Prostate gland (tissue), 2 donors: ENCODE data around the gene NMNAT2. TPM values are rescaled to one million over a fixed set of nuclear protein-coding genes. Genes with fewer than 3 reads are reported as not detected.
A peak's percentile ranks its signal among the peaks of the same experiment; 100 is the strongest.

Experiments used
- DNase-seq: peaks from one replicate; pipeline ENCODE4 v3.0.0-alpha.2; 2019; ENCODE audit warnings: low spot score
- H3K27ac ChIP-seq, 2 donors: fragments of 200-600 bp; sonication (generic); 2 replicates each; pipeline ENCODE4 v1.5.1; 2017 to 2019
- H3K27me3 ChIP-seq: fragments of 200-600 bp; sonication (generic); replicated peaks from 2 replicates; pipeline ENCODE4 v1.5.1; 2019; ENCODE audit not compliant: insufficient read depth
- H3K36me3 ChIP-seq, 2 donors: fragments of 200-600 bp; sonication (generic); 1 replicate in 1 of 2; 2 replicates in 1 of 2; pipeline versions ENCODE4 v1.5.1 to v1.8.1; 2017 to 2019
- H3K4me1 ChIP-seq: fragments of 200-600 bp; sonication (generic); replicated peaks from 2 replicates; pipeline ENCODE4 v1.5.1; 2019
- H3K4me3 ChIP-seq, 2 donors: fragments of 200-600 bp; sonication (generic); 2 replicates each; pipeline ENCODE4 v1.5.1; 2017 to 2019
- H3K9me3 ChIP-seq: fragments of 200-600 bp; sonication (generic); 2 replicates; pipeline ENCODE4 v1.5.1; 2017
- CTCF ChIP-seq, 4 experiments: fragments of 200-600 bp in 2 of 4; fragments of 450-650 bp in 2 of 4; sonication (generic) in 2 of 4; IDR thresholded peaks; 1 replicate in 3 of 4; 2 replicates in 1 of 4; pipeline ENCODE4 v1.5.1; 2016 to 2019; ENCODE audit warnings: antibody characterized with exemption in 4 of 4, mild to moderate bottlenecking in 2 of 4, moderate library complexity in 2 of 4
- POLR2A ChIP-seq: fragments of 450-650 bp; IDR thresholded peaks from one replicate; pipeline ENCODE4 v1.6.1; 2016; ENCODE audit warnings: antibody characterized with exemption, mild to moderate bottlenecking
- POLR2AphosphoS5 ChIP-seq: sonication (generic); formaldehyde crosslinking; IDR thresholded peaks from one replicate; pipeline ENCODE4 v1.6.1; 2017; ENCODE audit warnings: antibody characterized with exemption
- WGBS: methylation state at CpG from one replicate; pipeline ENCODE4 v1.1.5; 2018; 5-methylcytosine and 5-hydroxymethylcytosine counted together
- intact Hi-C: fragments of 100-400 bp; cut with DNase I; formaldehyde crosslinking; loops from one replicate; pipeline ENCODE4 v1.14.2; 2022
- total RNA-seq, 2 donors: library from RNA; depleted of rRNA; stranded (reverse); fragments of >200 nt; gene quantifications; one replicate each; pipeline ENCODE4 v1.1.0, GENCODE V29; 2016

NMNAT2 gene
- total RNA-seq, 2 donors from 2014 or later, result 0.27 to 41.0 TPM

DNA sequence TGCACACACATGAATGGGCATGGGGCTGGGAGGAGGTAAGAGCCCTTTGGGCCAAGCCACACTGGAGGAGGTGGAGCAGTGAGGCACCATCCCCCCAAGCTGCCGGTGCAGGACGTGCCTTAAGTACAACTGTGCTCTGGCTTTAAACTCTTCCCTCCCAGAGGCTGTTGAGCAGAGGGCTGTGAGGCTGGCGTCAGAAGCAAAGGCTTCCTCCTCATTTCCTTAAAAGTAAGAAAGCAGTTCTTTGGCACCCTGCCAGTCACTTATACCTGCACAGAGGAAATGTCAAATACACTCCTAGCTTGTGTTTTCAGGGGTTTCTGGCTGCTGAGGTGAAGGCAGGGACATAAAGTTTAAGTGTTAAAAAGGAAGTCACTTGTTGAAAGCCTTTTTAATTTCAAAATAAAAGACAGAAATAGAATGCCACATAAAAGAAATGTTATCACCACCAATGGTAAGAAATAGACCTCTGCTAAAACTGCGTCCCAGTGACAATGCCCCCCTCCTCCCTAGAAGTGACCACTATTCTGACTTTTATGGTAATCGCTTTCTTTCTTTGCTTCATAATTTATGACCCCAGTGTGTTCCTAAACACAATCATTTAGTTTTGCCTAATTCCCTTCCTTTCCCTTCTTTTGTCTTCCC lies 199.1 kb downstream of the NMNAT2 start:
- H3K4me3 ChIP-seq, result no peak overlapping the region
- H3K36me3 ChIP-seq, result no peaks in the 10 kb centered on the region
- H3K9me3 ChIP-seq, result no peaks in the 10 kb centered on the region
- H3K27ac ChIP-seq, result peak overlapping the region; percentile 42 to 73
- peak; percentile 78 for DNase-seq
- intact Hi-C loops, result no loop called here
- no peaks in the 10 kb centered on the region for H3K4me1 ChIP-seq
- no peak for TF ChIP-seq POLR2A
- peak; percentile 60 for TF ChIP-seq POLR2AphosphoS5
- WGBS, result 6% methylated on average over 5 of the region's 5 CpGs
- no peaks in the 10 kb centered on the region for H3K27me3 ChIP-seq

GRCh38 chr1:183218027-183218618 lies 200.1 kb downstream of the NMNAT2 start:
- WGBS, result 26% methylated on average over 14 of the region's 14 CpGs
- intact Hi-C loops, result no loop called here
- TF ChIP-seq POLR2AphosphoS5 (no peak), CTCF (IDR thresholded peaks at IDR 0.05) (no peak), POLR2A (no peak)
- no peak for DNase-seq
- H3K9me3 ChIP-seq, result no peaks in the 10 kb centered on the region
- H3K4me1 ChIP-seq, result no peaks in the 10 kb centered on the region
- peak overlapping the region; percentile 42 to 73 for H3K27ac ChIP-seq
- H3K27me3 ChIP-seq, result no peaks in the 10 kb centered on the region
- no peaks in the 10 kb centered on the region for H3K36me3 ChIP-seq
- H3K4me3 ChIP-seq, result no peak overlapping the region

- 93% methylated on average over 4 of the region's 4 CpGs for WGBS
- Histone ChIP-seq H3K9me3 (no peaks in the 10 kb centered on the region), H3K27me3 (no peaks in the 10 kb centered on the region), H3K27ac (no peak overlapping the region), H3K4me1 (no peaks in the 10 kb centered on the region), H3K4me3 (no peak overlapping the region), H3K36me3 (no peaks in the 10 kb centered on the region)
- no peak for DNase-seq
- intact Hi-C loops, result no loop called here
- TF ChIP-seq CTCF (IDR thresholded peaks at IDR 0.05) (no peak), POLR2AphosphoS5 (no peak), POLR2A (no peak)
Observed at GRCh38 chr1:183215936-183216335, 202.2 kb downstream of the NMNAT2 start.

DNA sequence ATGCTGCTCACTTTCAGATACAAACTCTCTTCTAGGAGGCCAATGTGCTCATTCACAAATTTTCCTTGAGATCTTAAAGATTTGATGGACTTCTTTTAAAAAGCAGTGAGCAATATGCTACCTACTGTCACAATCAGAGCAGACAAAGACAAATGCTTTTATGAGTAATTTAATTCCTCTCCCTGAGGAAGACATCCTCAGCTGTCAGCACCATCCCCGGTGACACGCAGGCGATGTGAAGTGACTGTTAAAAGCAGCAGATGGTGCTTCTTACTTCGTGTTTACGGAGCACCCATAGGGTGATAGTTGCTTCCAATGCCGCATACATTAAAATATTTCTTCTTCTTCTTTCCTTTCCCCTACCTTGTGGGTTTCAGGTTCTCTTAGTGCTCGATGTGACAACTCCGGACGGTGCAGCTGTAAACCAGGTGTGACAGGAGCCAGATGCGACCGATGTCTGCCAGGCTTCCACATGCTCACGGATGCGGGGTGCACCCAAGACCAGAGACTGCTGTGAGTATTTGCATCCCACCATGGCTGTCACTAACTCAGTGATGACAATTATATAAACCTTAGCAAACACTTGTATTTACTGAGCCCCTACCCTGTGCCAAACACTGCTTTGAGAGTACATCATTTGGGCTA lies 203.0 kb downstream of the NMNAT2 start:
- Histone ChIP-seq H3K36me3 (no peaks in the 10 kb centered on the region), H3K9me3 (no peaks in the 10 kb centered on the region), H3K4me1 (no peaks in the 10 kb centered on the region), H3K27me3 (no peaks in the 10 kb centered on the region), H3K4me3 (no peak overlapping the region), H3K27ac (no peak overlapping the region)
- WGBS, result 82% methylated on average over 13 of the region's 13 CpGs
- intact Hi-C loops, result no loop called here
- TF ChIP-seq POLR2AphosphoS5 (no peak), CTCF (IDR thresholded peaks at IDR 0.05) (no peak), POLR2A (no peak)
- DNase-seq, result no peak

- H3K4me3 ChIP-seq, result no peak overlapping the region
- no peaks in the 10 kb centered on the region for H3K27me3 ChIP-seq
- 73% methylated on average over 5 of the region's 5 CpGs for WGBS
- DNase-seq, result no peak
- intact Hi-C loops, result no loop called here
- no peaks in the 10 kb centered on the region for H3K4me1 ChIP-seq
- no peaks in the 10 kb centered on the region for H3K9me3 ChIP-seq
- TF ChIP-seq POLR2AphosphoS5 (no peak), CTCF (IDR thresholded peaks at IDR 0.05) (no peak), POLR2A (no peak)
- no peak overlapping the region for H3K27ac ChIP-seq
- H3K36me3 ChIP-seq, result no peaks in the 10 kb centered on the region
Observed at GRCh38 chr1:183214021-183214970, 203.9 kb downstream of the NMNAT2 start.
